Glutamatergic neuron (in vitro differentiated cells): ENCODE measurements around the gene SLCO2A1. TPM values are rescaled to one million over a fixed set of nuclear protein-coding genes. Genes with fewer than 3 reads are reported as not detected.
A peak's percentile ranks its signal among the peaks of the same experiment; 100 is the strongest.

ENCODE experiments used
- DNase-seq: peaks from one replicate; pipeline ENCODE4 v3.0.0; 2022
- H3K27ac Mint-ChIP-seq: one replicate; pipeline ENCODE4 v1.8.0; 2020; ENCODE audit warnings: mild to moderate bottlenecking, mixed read lengths, inconsistent platforms; ENCODE audit not compliant: unreplicated experiment
- H3K27me3 Mint-ChIP-seq: one replicate; pipeline ENCODE4 v1.8.0; 2020; ENCODE audit warnings: mild to moderate bottlenecking, moderate library complexity, mixed read lengths, inconsistent platforms; ENCODE audit not compliant: unreplicated experiment
- H3K36me3 Mint-ChIP-seq: one replicate; pipeline ENCODE4 v1.8.0; 2020; ENCODE audit warnings: mild to moderate bottlenecking, mixed read lengths, inconsistent platforms; ENCODE audit not compliant: unreplicated experiment
- H3K4me1 Mint-ChIP-seq: one replicate; pipeline ENCODE4 v1.8.0; 2020; ENCODE audit warnings: mild to moderate bottlenecking, low read depth, mixed read lengths, inconsistent platforms; ENCODE audit not compliant: unreplicated experiment
- H3K4me3 Mint-ChIP-seq: one replicate; pipeline ENCODE4 v1.8.0; 2020; ENCODE audit warnings: mild to moderate bottlenecking, mixed read lengths, inconsistent platforms; ENCODE audit not compliant: unreplicated experiment
- H3K9me3 Mint-ChIP-seq: one replicate; pipeline ENCODE4 v1.8.0; 2020; ENCODE audit warnings: mild to moderate bottlenecking, moderate library complexity, mixed read lengths, inconsistent platforms; ENCODE audit not compliant: unreplicated experiment
- total RNA-seq: library from RNA; stranded (reverse); fragmentation: NEBNext Ultra II Directional; extraction: Animal tissue kit (Norgen Biotek cat#: 25700); gene quantifications from one replicate; pipeline ENCODE4 v1.2.1, GENCODE V29; 2021; ENCODE audit not compliant: unreplicated experiment
- TF ChIP-seq, protein P1 (sequence below): fragments of 200-600 bp; sonication (generic); IDR thresholded peaks from one replicate; pipeline ENCODE4 v1.5.0; 2021; ENCODE audit not compliant: partially characterized antibody, unreplicated experiment

The SLCO2A1 gene
- total RNA-seq, 1 donor from 2014 or later = not detected

DNA sequence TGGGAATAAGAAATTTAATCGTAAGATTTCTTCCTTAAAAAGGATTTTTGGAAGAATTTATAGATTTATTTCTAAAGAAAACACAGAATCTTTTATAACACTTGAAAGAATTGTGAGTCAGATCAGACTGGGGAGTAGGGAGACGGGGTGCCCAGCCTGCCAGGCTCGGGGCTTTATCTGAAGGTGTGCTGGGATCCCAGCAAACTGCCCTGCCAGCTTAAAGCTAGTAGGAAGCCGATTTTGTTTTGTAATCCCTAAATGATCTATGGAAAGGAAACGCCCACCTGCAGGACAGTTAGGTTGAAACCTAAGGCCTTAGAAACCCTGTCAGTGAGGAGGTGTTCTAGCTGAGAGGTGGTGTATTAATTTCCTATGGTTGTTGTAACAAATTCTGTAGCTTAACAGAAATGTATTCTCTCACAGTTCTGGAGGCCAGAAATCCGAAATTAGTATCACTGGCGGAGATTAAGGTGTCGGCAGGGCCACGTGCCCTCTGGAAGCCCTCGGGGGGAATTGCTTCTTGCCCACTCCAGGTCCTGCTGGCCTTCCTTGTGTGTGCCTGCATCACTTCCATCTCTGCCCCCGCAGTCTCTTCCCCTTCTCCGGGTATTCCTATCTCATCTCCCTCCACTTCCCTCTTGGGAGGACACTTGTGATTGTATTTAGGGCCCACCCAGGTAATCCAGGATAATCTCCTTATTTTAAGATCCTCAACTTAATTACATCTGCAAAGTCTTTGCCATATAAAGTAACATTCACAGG lies 114.7 kb downstream of the SLCO2A1 start:
- TF ChIP-seq, protein P1, sequence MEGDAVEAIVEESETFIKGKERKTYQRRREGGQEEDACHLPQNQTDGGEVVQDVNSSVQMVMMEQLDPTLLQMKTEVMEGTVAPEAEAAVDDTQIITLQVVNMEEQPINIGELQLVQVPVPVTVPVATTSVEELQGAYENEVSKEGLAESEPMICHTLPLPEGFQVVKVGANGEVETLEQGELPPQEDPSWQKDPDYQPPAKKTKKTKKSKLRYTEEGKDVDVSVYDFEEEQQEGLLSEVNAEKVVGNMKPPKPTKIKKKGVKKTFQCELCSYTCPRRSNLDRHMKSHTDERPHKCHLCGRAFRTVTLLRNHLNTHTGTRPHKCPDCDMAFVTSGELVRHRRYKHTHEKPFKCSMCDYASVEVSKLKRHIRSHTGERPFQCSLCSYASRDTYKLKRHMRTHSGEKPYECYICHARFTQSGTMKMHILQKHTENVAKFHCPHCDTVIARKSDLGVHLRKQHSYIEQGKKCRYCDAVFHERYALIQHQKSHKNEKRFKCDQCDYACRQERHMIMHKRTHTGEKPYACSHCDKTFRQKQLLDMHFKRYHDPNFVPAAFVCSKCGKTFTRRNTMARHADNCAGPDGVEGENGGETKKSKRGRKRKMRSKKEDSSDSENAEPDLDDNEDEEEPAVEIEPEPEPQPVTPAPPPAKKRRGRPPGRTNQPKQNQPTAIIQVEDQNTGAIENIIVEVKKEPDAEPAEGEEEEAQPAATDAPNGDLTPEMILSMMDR = no peak
- no peaks in the 10 kb centered on the region for H3K27me3 Mint-ChIP-seq
- no peak for DNase-seq
- H3K4me3 Mint-ChIP-seq = no peak overlapping the region
- H3K4me1 Mint-ChIP-seq = no peaks in the 10 kb centered on the region
- H3K36me3 Mint-ChIP-seq = peaks cover 6% of the 10 kb centered on the region
- H3K9me3 Mint-ChIP-seq = no peaks in the 10 kb centered on the region
- no peak overlapping the region for H3K27ac Mint-ChIP-seq

DNA sequence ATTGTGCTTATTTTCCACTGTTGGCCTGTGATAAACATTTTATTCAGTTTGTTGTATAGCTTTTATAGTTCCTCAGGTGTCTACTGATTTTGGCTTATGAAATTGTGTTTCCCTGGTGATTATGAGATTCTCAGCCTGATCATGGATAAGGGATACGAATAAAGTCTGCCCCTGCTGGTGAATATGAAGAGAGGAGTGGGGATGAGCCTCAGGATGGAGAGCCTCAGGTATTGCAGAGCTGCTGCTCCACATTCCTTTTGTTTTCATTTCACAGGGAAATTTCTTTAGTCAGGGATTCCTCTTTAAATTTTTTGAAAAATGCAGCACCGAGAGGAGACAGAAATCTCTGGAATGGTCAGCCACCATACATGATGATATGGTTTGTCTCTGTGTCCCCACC lies 119.3 kb downstream of the SLCO2A1 start:
- no peaks in the 10 kb centered on the region for H3K27me3 Mint-ChIP-seq
- TF ChIP-seq, protein P1 = peak; percentile 39
- no peak overlapping the region for H3K27ac Mint-ChIP-seq
- no peak overlapping the region for H3K4me3 Mint-ChIP-seq
- no peaks in the 10 kb centered on the region for H3K36me3 Mint-ChIP-seq
- H3K4me1 Mint-ChIP-seq = no peaks in the 10 kb centered on the region
- H3K9me3 Mint-ChIP-seq = no peaks in the 10 kb centered on the region
- DNase-seq = no peak

DNA sequence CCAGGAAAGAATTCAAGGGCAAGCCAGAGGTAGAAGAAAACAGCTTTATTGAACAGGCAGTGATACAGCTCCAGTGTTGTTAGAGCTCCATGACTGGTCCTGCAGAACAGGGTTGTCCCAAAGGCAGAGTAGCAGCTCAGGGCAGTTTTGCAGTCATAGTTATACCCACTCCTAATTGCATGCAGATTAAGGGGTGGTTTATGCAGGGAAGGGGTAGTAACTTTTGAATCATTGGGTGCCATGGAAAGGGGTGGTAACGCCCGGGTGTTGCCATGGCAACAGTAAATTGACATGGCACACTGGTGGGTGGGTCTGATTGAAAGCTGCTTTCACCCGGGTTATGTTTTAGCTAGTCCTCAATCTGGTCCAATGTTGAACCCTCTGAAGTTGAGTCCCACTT lies 124.3 kb downstream of the SLCO2A1 start:
- TF ChIP-seq, protein P1 = no peak
- H3K4me1 Mint-ChIP-seq = no peaks in the 10 kb centered on the region
- no peak for DNase-seq

DNA sequence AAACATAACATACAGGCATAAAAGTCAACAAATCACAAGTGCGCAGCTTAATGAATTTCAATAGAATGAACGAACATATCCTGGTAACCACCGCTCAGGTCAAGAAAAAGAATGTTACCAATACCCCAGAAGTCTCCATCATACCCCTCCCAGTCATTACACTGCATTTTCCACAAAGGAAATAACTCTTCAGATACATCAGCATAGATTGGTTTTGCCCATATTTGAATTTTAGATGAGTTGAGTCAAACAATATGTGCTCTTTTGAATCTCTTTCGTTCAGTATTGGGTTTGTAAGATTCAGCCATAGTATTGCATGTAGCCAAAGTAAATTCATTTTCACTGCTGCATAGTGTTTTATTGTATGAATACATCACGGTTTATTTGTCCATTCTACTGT lies 127.9 kb downstream of the SLCO2A1 start:
- Mint-ChIP-seq H3K4me3 (no peak overlapping the region), H3K9me3 (peaks cover 3% of the 10 kb centered on the region), H3K27ac (no peak overlapping the region), H3K36me3 (no peaks in the 10 kb centered on the region), H3K4me1 (no peaks in the 10 kb centered on the region), H3K27me3 (peaks cover 2% of the 10 kb centered on the region)
- no peak for DNase-seq
- TF ChIP-seq, protein P1 = no peak

More for the DNA sequence above, 124.3 kb downstream of the SLCO2A1 start:
- Mint-ChIP-seq H3K4me3 (no peak overlapping the region), H3K27ac (no peak overlapping the region), H3K27me3 (no peaks in the 10 kb centered on the region), H3K36me3 (no peaks in the 10 kb centered on the region), H3K9me3 (no peaks in the 10 kb centered on the region)

DNA sequence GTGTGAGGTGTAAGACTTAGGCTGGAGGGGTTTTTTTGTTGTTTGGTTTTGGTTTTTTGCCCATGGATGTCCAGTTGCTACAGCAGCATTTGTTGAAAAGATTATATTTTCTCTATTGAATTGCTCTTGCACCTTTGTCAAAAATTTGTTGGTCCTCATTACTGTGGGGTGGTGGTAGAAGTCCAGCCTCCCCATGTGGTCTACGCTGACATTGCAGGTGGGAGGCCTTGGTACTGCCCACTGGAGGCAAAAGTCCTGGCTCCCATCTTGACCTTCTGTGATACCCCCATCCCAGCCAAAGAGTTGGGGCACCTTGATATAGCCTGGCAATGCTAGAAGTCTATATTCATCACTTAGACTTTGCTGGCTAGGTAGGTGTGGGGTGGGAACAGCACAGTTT lies 128.6 kb downstream of the SLCO2A1 start:
- Mint-ChIP-seq H3K27me3 (peaks cover 8% of the 10 kb centered on the region), H3K4me3 (no peak overlapping the region), H3K36me3 (no peaks in the 10 kb centered on the region), H3K9me3 (peaks cover 8% of the 10 kb centered on the region), H3K4me1 (no peaks in the 10 kb centered on the region), H3K27ac (no peak overlapping the region)
- TF ChIP-seq, protein P1 = peak; percentile 43
- no peak for DNase-seq
